Nephron progenitor cell (in vitro differentiated cells): Measurements from ENCODE around the gene CAPZB.

Experiments used
- DNase-seq: peaks from one replicate; pipeline ENCODE4 v3.0.0; 2021
- H3K27ac Mint-ChIP-seq: 2 replicates; pipeline ENCODE4 v1.8.0; 2021; ENCODE audit warnings: mild to moderate bottlenecking, moderate library complexity, mixed read lengths
- H3K27me3 Mint-ChIP-seq: 2 replicates; pipeline ENCODE4 v1.8.0; 2021; ENCODE audit warnings: mild to moderate bottlenecking, low read depth, mixed read lengths; ENCODE audit not compliant: poor library complexity
- H3K36me3 Mint-ChIP-seq: 2 replicates; pipeline ENCODE4 v1.8.0; 2021; ENCODE audit warnings: low read depth, mixed read lengths
- H3K4me1 Mint-ChIP-seq: 2 replicates; pipeline ENCODE4 v1.8.0; 2021; ENCODE audit warnings: mixed read lengths
- H3K4me3 Mint-ChIP-seq: 2 replicates; pipeline ENCODE4 v1.8.0; 2021; ENCODE audit warnings: mild to moderate bottlenecking, moderate library complexity, mixed read lengths
- H3K9me3 Mint-ChIP-seq: 2 replicates; pipeline ENCODE4 v1.8.0; 2021; ENCODE audit warnings: mild to moderate bottlenecking, moderate library complexity, mixed read lengths
- TF ChIP-seq, protein P1 (sequence below): fragments of 200-600 bp; sonication (generic); IDR thresholded peaks from 2 replicates; pipeline ENCODE4 v1.5.0; 2021; ENCODE audit warnings: antibody characterized with exemption

Gene CAPZB

DNA sequence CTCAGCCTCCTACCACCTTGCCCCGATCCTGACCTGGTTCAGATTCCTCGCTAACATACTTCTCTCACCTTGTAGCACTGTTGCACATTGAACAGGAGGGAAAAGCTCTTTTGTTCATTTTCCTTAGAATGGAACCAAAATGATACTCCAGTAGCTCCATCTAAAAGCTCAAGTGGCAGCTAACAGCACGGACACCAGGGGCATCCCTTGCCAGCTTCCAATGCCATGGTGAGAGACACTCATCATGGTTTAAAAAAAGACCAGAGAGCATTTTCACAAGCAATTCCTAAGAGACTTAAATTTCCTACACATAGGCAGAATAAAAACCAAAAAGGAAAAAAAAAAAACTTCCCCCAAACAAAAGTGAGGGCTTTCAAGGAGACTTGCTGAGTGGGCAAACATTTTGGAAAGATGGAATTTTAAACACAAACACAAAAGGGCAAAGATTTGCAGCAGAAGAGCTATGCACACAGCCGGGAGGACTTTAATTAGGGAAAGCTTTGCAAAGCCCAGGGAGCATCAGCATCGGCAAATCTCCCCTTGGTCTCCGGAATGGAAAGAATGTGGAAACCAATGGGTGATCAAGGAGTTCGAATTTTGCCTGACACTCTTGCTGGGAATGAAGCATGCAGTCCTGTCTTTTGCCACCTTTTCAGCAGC, 84.3 kb downstream of the CAPZB start:
- Mint-ChIP-seq H3K4me1 (peaks cover 64% of the 10 kb centered on the region), H3K27me3 (peaks cover 3% of the 10 kb centered on the region), H3K4me3 (no peak overlapping the region), H3K9me3 (no peaks in the 10 kb centered on the region), H3K36me3 (peaks cover 20% of the 10 kb centered on the region), H3K27ac (peak overlapping the region; percentile 41)
- DNase-seq = no peak
- TF ChIP-seq, protein P1, sequence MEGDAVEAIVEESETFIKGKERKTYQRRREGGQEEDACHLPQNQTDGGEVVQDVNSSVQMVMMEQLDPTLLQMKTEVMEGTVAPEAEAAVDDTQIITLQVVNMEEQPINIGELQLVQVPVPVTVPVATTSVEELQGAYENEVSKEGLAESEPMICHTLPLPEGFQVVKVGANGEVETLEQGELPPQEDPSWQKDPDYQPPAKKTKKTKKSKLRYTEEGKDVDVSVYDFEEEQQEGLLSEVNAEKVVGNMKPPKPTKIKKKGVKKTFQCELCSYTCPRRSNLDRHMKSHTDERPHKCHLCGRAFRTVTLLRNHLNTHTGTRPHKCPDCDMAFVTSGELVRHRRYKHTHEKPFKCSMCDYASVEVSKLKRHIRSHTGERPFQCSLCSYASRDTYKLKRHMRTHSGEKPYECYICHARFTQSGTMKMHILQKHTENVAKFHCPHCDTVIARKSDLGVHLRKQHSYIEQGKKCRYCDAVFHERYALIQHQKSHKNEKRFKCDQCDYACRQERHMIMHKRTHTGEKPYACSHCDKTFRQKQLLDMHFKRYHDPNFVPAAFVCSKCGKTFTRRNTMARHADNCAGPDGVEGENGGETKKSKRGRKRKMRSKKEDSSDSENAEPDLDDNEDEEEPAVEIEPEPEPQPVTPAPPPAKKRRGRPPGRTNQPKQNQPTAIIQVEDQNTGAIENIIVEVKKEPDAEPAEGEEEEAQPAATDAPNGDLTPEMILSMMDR = no peak

DNA sequence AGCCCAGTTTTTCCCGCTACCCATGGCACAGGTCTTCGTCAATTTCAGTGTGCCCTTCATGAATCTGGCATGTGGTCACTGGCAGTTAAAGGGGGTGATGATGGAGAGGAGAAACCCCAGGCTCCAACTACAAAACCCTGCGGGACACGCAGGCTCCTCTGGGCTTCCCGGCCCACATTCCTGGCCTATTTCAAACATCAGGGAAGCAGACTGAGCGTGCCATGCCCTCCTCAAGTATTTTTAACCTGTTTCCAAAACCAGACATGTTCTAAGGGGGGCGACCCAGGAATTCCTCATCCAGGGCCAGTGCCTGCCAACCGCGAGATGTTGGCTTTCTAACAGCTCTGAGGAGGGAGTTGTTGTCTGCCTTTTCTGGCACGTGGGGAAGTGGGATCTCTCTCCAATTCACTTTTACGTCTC, 85.1 kb downstream of the CAPZB start:
- no peak overlapping the region for H3K4me3 Mint-ChIP-seq
- peaks cover 2% of the 10 kb centered on the region for H3K27me3 Mint-ChIP-seq
- peaks cover 64% of the 10 kb centered on the region for H3K4me1 Mint-ChIP-seq
- no peak for DNase-seq
- TF ChIP-seq, protein P1 = no peak
- H3K9me3 Mint-ChIP-seq = no peaks in the 10 kb centered on the region
- no peak overlapping the region for H3K27ac Mint-ChIP-seq
- H3K36me3 Mint-ChIP-seq = peaks cover 20% of the 10 kb centered on the region

GRCh38 chr1:19398309-19398760, 87.0 kb downstream of the CAPZB start:
- TF ChIP-seq, protein P1 = no peak
- H3K27ac Mint-ChIP-seq = no peak overlapping the region
- H3K9me3 Mint-ChIP-seq = no peaks in the 10 kb centered on the region
- H3K4me3 Mint-ChIP-seq = no peak overlapping the region
- H3K4me1 Mint-ChIP-seq = peaks cover 66% of the 10 kb centered on the region
- peaks cover 20% of the 10 kb centered on the region for H3K36me3 Mint-ChIP-seq
- DNase-seq = no peak
- peaks cover 2% of the 10 kb centered on the region for H3K27me3 Mint-ChIP-seq

GRCh38 chr1:19397217-19397945, 88.0 kb downstream of the CAPZB start:
- peaks cover 69% of the 10 kb centered on the region for H3K4me1 Mint-ChIP-seq
- H3K36me3 Mint-ChIP-seq = peaks cover 20% of the 10 kb centered on the region
- no peaks in the 10 kb centered on the region for H3K9me3 Mint-ChIP-seq
- TF ChIP-seq, protein P1 = no peak
- no peaks in the 10 kb centered on the region for H3K27me3 Mint-ChIP-seq
- no peak for DNase-seq
- H3K4me3 Mint-ChIP-seq = no peak overlapping the region
- H3K27ac Mint-ChIP-seq = no peak overlapping the region

DNA sequence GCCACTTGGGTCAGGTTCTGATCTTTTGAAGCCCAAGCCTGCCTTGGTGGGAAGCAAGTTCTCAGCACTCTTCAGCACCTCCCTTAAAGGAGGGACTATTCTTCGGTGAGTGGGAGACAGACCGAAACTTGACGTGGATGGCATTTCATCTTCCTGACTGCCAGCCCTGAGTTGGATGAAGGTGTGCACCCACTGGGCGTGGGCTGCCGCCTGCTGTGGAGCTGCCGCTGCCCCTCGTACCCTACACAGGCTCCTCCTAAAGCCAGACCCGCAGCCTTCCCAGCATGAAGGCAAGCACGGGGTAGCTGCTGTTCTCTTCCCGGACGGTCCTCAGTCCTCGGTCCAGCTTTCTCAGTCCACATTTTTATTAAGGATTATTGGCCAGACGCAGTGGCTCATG, 89.1 kb downstream of the CAPZB start:
- H3K27ac Mint-ChIP-seq = no peak overlapping the region
- H3K9me3 Mint-ChIP-seq = no peaks in the 10 kb centered on the region
- no peak overlapping the region for H3K4me3 Mint-ChIP-seq
- H3K4me1 Mint-ChIP-seq = peaks cover 76% of the 10 kb centered on the region
- TF ChIP-seq, protein P1 = no peak
- no peaks in the 10 kb centered on the region for H3K27me3 Mint-ChIP-seq
- peaks cover 20% of the 10 kb centered on the region for H3K36me3 Mint-ChIP-seq
- DNase-seq = no peak
